ES-I3 (cell line): ENCODE measurements around the gene SPRY2.

Experiments
- H3K36me3 ChIP-seq: 2 replicates; pipeline ENCODE4 v1.6.1; 2013; ENCODE audit warnings: mild to moderate bottlenecking, low read length, control low read depth, moderate library complexity; ENCODE audit not compliant: insufficient read depth
- H3K4me1 ChIP-seq: 2 replicates; pipeline ENCODE4 v1.6.1; 2013; ENCODE audit warnings: mild to moderate bottlenecking, control low read depth, low read length; ENCODE audit not compliant: insufficient read depth
- H3K9ac ChIP-seq: 2 replicates; pipeline ENCODE4 v1.6.1; 2013; ENCODE audit warnings: low read depth, mild to moderate bottlenecking, low read length, moderate library complexity
- H3K9me3 ChIP-seq: 2 replicates; pipeline ENCODE4 v1.6.1; 2013; ENCODE audit warnings: mild to moderate bottlenecking, low read length, moderate library complexity; ENCODE audit not compliant: control insufficient read depth, insufficient read depth

Gene SPRY2

GRCh38 chr13:80341101-80341755 is at the start of gene SPRY2:
TSS of gene SPRY2 (minus strand) at chr13:80341126. CDS start at chr13:80337705, 3,421 bp downstream.
- Histone ChIP-seq H3K4me1 (peaks cover 18% of the 10 kb centered on the region), H3K9ac (peak within 1 kb of the TSS; percentile 96), H3K9me3 (no peaks in the 10 kb centered on the region), H3K36me3 (peaks cover 12% of the 10 kb centered on the region)

GRCh38 chr13:80390338-80390737 is 49.4 kb upstream of the SPRY2 start:
- Histone ChIP-seq H3K9ac (no peak overlapping the region), H3K4me1 (no peaks in the 10 kb centered on the region), H3K36me3 (peaks cover 3% of the 10 kb centered on the region; the same call in 1 of the 2 replicates), H3K9me3 (peaks cover 3% of the 10 kb centered on the region; the same call in 1 of the 2 replicates)

GRCh38 chr13:80389073-80390038 is 48.4 kb upstream of the SPRY2 start:
- no peak overlapping the region for H3K9ac ChIP-seq
- no peaks in the 10 kb centered on the region for H3K4me1 ChIP-seq
- H3K9me3 ChIP-seq = peaks cover 3% of the 10 kb centered on the region; the same call in 1 of the 2 replicates

GRCh38 chr13:80388506-80388905 is 47.6 kb upstream of the SPRY2 start:
- Histone ChIP-seq H3K9ac (no peak overlapping the region), H3K4me1 (no peaks in the 10 kb centered on the region), H3K36me3 (no peaks in the 10 kb centered on the region), H3K9me3 (peaks cover 3% of the 10 kb centered on the region; the same call in 1 of the 2 replicates)

More at GRCh38 chr13:80389073-80390038, 48.4 kb upstream of the SPRY2 start:
- peaks cover 3% of the 10 kb centered on the region; the same call in 1 of the 2 replicates for H3K36me3 ChIP-seq

GRCh38 chr13:80386592-80386991 is 45.7 kb upstream of the SPRY2 start:
- Histone ChIP-seq H3K36me3 (no peaks in the 10 kb centered on the region), H3K9ac (no peak overlapping the region), H3K4me1 (no peaks in the 10 kb centered on the region), H3K9me3 (peaks cover 3% of the 10 kb centered on the region; the same call in 1 of the 2 replicates)

- Histone ChIP-seq H3K9ac (no peak overlapping the region), H3K4me1 (no peaks in the 10 kb centered on the region), H3K36me3 (no peaks in the 10 kb centered on the region), H3K9me3 (peaks cover 3% of the 10 kb centered on the region; the same call in 1 of the 2 replicates)
Observed at GRCh38 chr13:80386002-80386401, 45.1 kb upstream of the SPRY2 start.

- Histone ChIP-seq H3K4me1 (no peaks in the 10 kb centered on the region), H3K9me3 (no peaks in the 10 kb centered on the region), H3K9ac (no peak overlapping the region), H3K36me3 (no peaks in the 10 kb centered on the region)
Observed at GRCh38 chr13:80382576-80382975, 41.6 kb upstream of the SPRY2 start.

- Histone ChIP-seq H3K36me3 (no peaks in the 10 kb centered on the region), H3K9ac (no peak overlapping the region), H3K9me3 (no peaks in the 10 kb centered on the region), H3K4me1 (no peaks in the 10 kb centered on the region)
Observed at GRCh38 chr13:80379245-80379644, 38.3 kb upstream of the SPRY2 start.

GRCh38 chr13:80376554-80376953 is 35.6 kb upstream of the SPRY2 start:
- Histone ChIP-seq H3K9me3 (no peaks in the 10 kb centered on the region), H3K36me3 (no peaks in the 10 kb centered on the region), H3K4me1 (no peaks in the 10 kb centered on the region), H3K9ac (no peak overlapping the region)

- H3K9me3 ChIP-seq = no peaks in the 10 kb centered on the region
- no peaks in the 10 kb centered on the region for H3K36me3 ChIP-seq
Observed at GRCh38 chr13:80374901-80375300, 34.0 kb upstream of the SPRY2 start.

GRCh38 chr13:80374444-80374843 is 33.5 kb upstream of the SPRY2 start:
- Histone ChIP-seq H3K4me1 (no peaks in the 10 kb centered on the region), H3K9ac (no peak overlapping the region), H3K36me3 (no peaks in the 10 kb centered on the region), H3K9me3 (no peaks in the 10 kb centered on the region)

More at GRCh38 chr13:80374901-80375300, 34.0 kb upstream of the SPRY2 start:
- Histone ChIP-seq H3K4me1 (no peaks in the 10 kb centered on the region), H3K9ac (no peak overlapping the region)

GRCh38 chr13:80371840-80372509 is 31.0 kb upstream of the SPRY2 start:
- H3K9me3 ChIP-seq = no peaks in the 10 kb centered on the region
- no peaks in the 10 kb centered on the region for H3K36me3 ChIP-seq
- no peaks in the 10 kb centered on the region for H3K4me1 ChIP-seq
- no peak overlapping the region for H3K9ac ChIP-seq

GRCh38 chr13:80367473-80367872 is 26.5 kb upstream of the SPRY2 start:
- no peaks in the 10 kb centered on the region for H3K36me3 ChIP-seq
- peaks cover 2% of the 10 kb centered on the region; the same call in 1 of the 2 replicates for H3K4me1 ChIP-seq
- no peaks in the 10 kb centered on the region for H3K9me3 ChIP-seq
- H3K9ac ChIP-seq = no peak overlapping the region

GRCh38 chr13:80363890-80364503 is 23.1 kb upstream of the SPRY2 start:
- no peak overlapping the region for H3K9ac ChIP-seq

More at GRCh38 chr13:80363890-80364503, 23.1 kb upstream of the SPRY2 start:
- H3K9me3 ChIP-seq = no peaks in the 10 kb centered on the region
- H3K4me1 ChIP-seq = peaks cover 26% of the 10 kb centered on the region
- H3K36me3 ChIP-seq = no peaks in the 10 kb centered on the region
